KMS-11 (cell line): ENCODE results near the gene CDH13.
A peak's percentile ranks its signal among the peaks of the same experiment; 100 is the strongest.

Experiments
- H2AFZ ChIP-seq: fragments of 200-600 bp; sonication (generic); 2 replicates; pipeline ENCODE4 v1.6.1; 2016; ENCODE audit warnings: antibody characterized with exemption, mixed run types, low read depth
- H3K27ac ChIP-seq: fragments of 200-600 bp; sonication (generic); 2 replicates; pipeline ENCODE4 v1.6.1; 2016; ENCODE audit warnings: mild to moderate bottlenecking, mixed run types
- H3K27me3 ChIP-seq: fragments of 200-600 bp; sonication (generic); 2 replicates; pipeline ENCODE4 v1.6.1; 2017; ENCODE audit warnings: mild to moderate bottlenecking, low read depth, mixed run types, moderate library complexity; ENCODE audit not compliant: insufficient read depth
- H3K36me3 ChIP-seq: fragments of 200-600 bp; sonication (generic); 2 replicates; pipeline ENCODE4 v1.6.1; 2017; ENCODE audit warnings: mild to moderate bottlenecking, mixed run types; ENCODE audit not compliant: insufficient read depth
- H3K4me1 ChIP-seq: fragments of 200-600 bp; sonication (generic); 2 replicates; pipeline ENCODE4 v1.6.1; 2016; ENCODE audit warnings: mild to moderate bottlenecking, low read depth, mixed run types; ENCODE audit not compliant: poor library complexity, severe bottlenecking
- H3K4me2 ChIP-seq: fragments of 200-600 bp; sonication (generic); 2 replicates; pipeline ENCODE4 v1.7.0; 2016; ENCODE audit warnings: mild to moderate bottlenecking, mixed run types
- H3K4me3 ChIP-seq: fragments of 200-600 bp; sonication (generic); IDR thresholded peaks from 2 replicates; pipeline ENCODE4 v1.6.1; 2017; ENCODE audit warnings: low read depth, low read length, mixed read lengths; ENCODE audit not compliant: insufficient read depth
- H3K79me2 ChIP-seq: fragments of 200-600 bp; sonication (generic); 2 replicates; pipeline ENCODE4 v1.6.1; 2016; ENCODE audit warnings: low read depth, mixed run types; ENCODE audit not compliant: insufficient read depth
- H3K9ac ChIP-seq: fragments of 200-600 bp; sonication (generic); 2 replicates; pipeline ENCODE4 v1.6.1; 2016; ENCODE audit warnings: mild to moderate bottlenecking, mixed run types
- H4K20me1 ChIP-seq: fragments of 200-600 bp; sonication (generic); 2 replicates; pipeline ENCODE4 v1.6.1; 2016; ENCODE audit warnings: mild to moderate bottlenecking, mixed run types; ENCODE audit not compliant: insufficient read depth
- CTCF ChIP-seq: fragments of 200-600 bp; sonication (generic); conservative IDR thresholded peaks from 2 replicates; pipeline ENCODE4 v1.6.1; 2017; ENCODE audit warnings: low read depth, mild to moderate bottlenecking, antibody characterized with exemption, low read length, moderate library complexity, mixed read lengths

Gene CDH13

GRCh38 chr16:83215406-83216001, 588.7 kb downstream of the CDH13 start:
- no peaks in the 10 kb centered on the region for H3K36me3 ChIP-seq
- H3K27me3 ChIP-seq: no peaks in the 10 kb centered on the region
- no peak overlapping the region for H3K4me2 ChIP-seq
- H4K20me1 ChIP-seq: no peaks in the 10 kb centered on the region
- no peak overlapping the region for H3K4me3 ChIP-seq
- no peak overlapping the region for H3K9ac ChIP-seq
- no peak overlapping the region for H2AFZ ChIP-seq
- H3K79me2 ChIP-seq: no peaks in the 10 kb centered on the region
- TF ChIP-seq CTCF: peak; percentile 93
- no peak overlapping the region for H3K27ac ChIP-seq
- H3K4me1 ChIP-seq: no peaks in the 10 kb centered on the region

- no peak overlapping the region for H3K4me3 ChIP-seq
- no peaks in the 10 kb centered on the region for H3K36me3 ChIP-seq
- H4K20me1 ChIP-seq: no peaks in the 10 kb centered on the region
- no peak overlapping the region for H3K9ac ChIP-seq
- H3K4me1 ChIP-seq: no peaks in the 10 kb centered on the region
- no peak overlapping the region for H3K27ac ChIP-seq
- H3K79me2 ChIP-seq: no peaks in the 10 kb centered on the region
- no peak overlapping the region for H3K4me2 ChIP-seq
- no peak overlapping the region for H2AFZ ChIP-seq
- TF ChIP-seq CTCF: no peak
- no peaks in the 10 kb centered on the region for H3K27me3 ChIP-seq
Measured at GRCh38 chr16:83219285-83219684, 592.5 kb downstream of the CDH13 start.

- H3K4me3 ChIP-seq: no peak overlapping the region
- no peak overlapping the region for H3K27ac ChIP-seq
- H3K79me2 ChIP-seq: no peaks in the 10 kb centered on the region
- H3K27me3 ChIP-seq: no peaks in the 10 kb centered on the region
- no peak overlapping the region for H2AFZ ChIP-seq
- H3K36me3 ChIP-seq: no peaks in the 10 kb centered on the region
- H3K9ac ChIP-seq: no peak overlapping the region
- H3K4me1 ChIP-seq: no peaks in the 10 kb centered on the region
- no peak overlapping the region for H3K4me2 ChIP-seq
- H4K20me1 ChIP-seq: no peaks in the 10 kb centered on the region
- no peak for TF ChIP-seq CTCF
Measured at GRCh38 chr16:83220066-83220465, 593.3 kb downstream of the CDH13 start.

GRCh38 chr16:83224642-83225041, 597.9 kb downstream of the CDH13 start:
- Histone ChIP-seq H2AFZ (no peak overlapping the region), H3K4me3 (no peak overlapping the region), H3K4me1 (no peaks in the 10 kb centered on the region), H3K79me2 (no peaks in the 10 kb centered on the region), H3K4me2 (no peak overlapping the region), H3K9ac (no peak overlapping the region), H3K27me3 (no peaks in the 10 kb centered on the region), H4K20me1 (no peaks in the 10 kb centered on the region), H3K27ac (no peak overlapping the region), H3K36me3 (no peaks in the 10 kb centered on the region)
- TF ChIP-seq CTCF: no peak
